ENCODE results near the gene SURF4.

GRCh38 chr9:133342570-133342969 lies 33.3 kb downstream of the SURF4 start:
- TF ChIP-seq CTCF (IDR thresholded peaks at IDR 0.05; ENCODE audit: extremely low read depth in 1 of 2, insufficient read depth in 1 of 2, low read depth in 1 of 2, low read length in 2 of 2), result peak in 1 of 2 donors; percentile 35
- no peak for TF ChIP-seq EZH2 (IDR thresholded peaks at IDR 0.05; ENCODE audit: borderline replicate concordance, low read depth, low read length, severe bottlenecking)

All from endothelial cell of umbilical vein (primary cell).